HepG2 (cell line): ENCODE results near the gene PTPRD. TPM values are rescaled to one million over a fixed set of nuclear protein-coding genes. Genes with fewer than 3 reads are reported as not detected.

ENCODE experiments used
- ATAC-seq: fragments of 200-7000 bp; cut with Tn5 transposase; 3 replicates; pipeline ENCODE4 v1.9.1; 2020; ENCODE audit warnings: mild to moderate bottlenecking, moderate library complexity
- BruUV-seq: library from RNA; stranded (reverse); fragments of 400-500 nt; replicated peaks from 2 replicates; lab custom pipeline; 2021; lab: Mats Ljungman, UMichigan
- CTCF ChIA-PET: fragments of 300-600 bp; formaldehyde crosslinking; extraction: SDS; loops from one replicate; lab custom pipeline; 2021; ENCODE audit warnings: low total read pairs, inconsistent platforms, low intra/inter-chr PET ratio; lab: Yijun Ruan, JAX
- POLR2A ChIA-PET: fragments of 350-600 bp; sonication (Branson Sonifier 250); formaldehyde crosslinking; loops from one replicate; lab custom pipeline; 2020; ENCODE audit warnings: antibody characterized with exemption, inconsistent platforms; lab: Yijun Ruan, JAX
- DNase-seq: peaks from one replicate; pipeline ENCODE4 v3.0.0-alpha.2; 2015; ENCODE audit warnings: low spot score
- FAIRE-seq: peaks from 3 replicates; lab custom pipeline; 2011; peaks lifted over from hg19 to GRCh38; lab: Jason Lieb, UNC
- H2AFZ ChIP-seq: one replicate; pipeline ENCODE4 v1.6.1; 2011; ENCODE audit warnings: low read length, inconsistent platforms
- H3K27ac ChIP-seq: fragments of 300-600 bp; 3 replicates; pipeline ENCODE4 v1.8.0; 2011; ENCODE audit warnings: mixed run types, mild to moderate bottlenecking, mixed read lengths, low read length, inconsistent platforms; ENCODE audit not compliant: insufficient read depth; ENCODE audit errors: extremely low read length
- H3K27me3 ChIP-seq, 2 experiments: fragments of 200-600 bp in 1 of 2; 2 replicates in 1 of 2; 3 replicates in 1 of 2; pipeline versions ENCODE4 v1.6.0 to v1.8.0; 2011; ENCODE audit warnings: low read length in 2 of 2, mild to moderate bottlenecking in 2 of 2, moderate library complexity in 2 of 2, inconsistent platforms in 1 of 2; ENCODE audit not compliant: insufficient read depth in 2 of 2, control insufficient read depth in 1 of 2
- H3K36me3 ChIP-seq, 2 experiments: fragments of 200-600 bp in 1 of 2; replicated peaks in 1 of 2; 2 replicates in 1 of 2; 3 replicates in 1 of 2; pipeline versions ENCODE4 v1.5.1 to v1.8.0; 2011; ENCODE audit warnings: low read length in 2 of 2, inconsistent platforms in 1 of 2; ENCODE audit not compliant: insufficient read depth in 2 of 2, control insufficient read depth in 1 of 2
- H3K4me1 ChIP-seq: 2 replicates; pipeline ENCODE4 v1.5.1; 2012; ENCODE audit warnings: low read length, inconsistent platforms; ENCODE audit not compliant: insufficient read depth
- H3K4me2 ChIP-seq: 2 replicates; pipeline ENCODE4 v1.6.0; 2011; ENCODE audit warnings: low read depth, low read length, inconsistent platforms
- H3K4me3 ChIP-seq, 3 experiments: fragments of 200-600 bp in 1 of 3; sonication (generic), shearing (Covaris generic) in 1 of 3; replicated peaks in 1 of 3; 2 replicates each; pipeline ENCODE4 v1.5.1; 2011 to 2016; ENCODE audit warnings: low read length in 3 of 3, inconsistent platforms in 2 of 3, low read depth in 2 of 3, mild to moderate bottlenecking in 2 of 3, control low read depth in 1 of 3, mixed read lengths in 1 of 3; ENCODE audit not compliant: insufficient read depth in 1 of 3
- H3K79me2 ChIP-seq: one replicate; pipeline ENCODE4 v1.6.1; 2011; ENCODE audit warnings: low read length, inconsistent platforms; ENCODE audit not compliant: insufficient read depth
- H3K9ac ChIP-seq: 2 replicates; pipeline ENCODE4 v1.6.0; 2011; ENCODE audit warnings: mild to moderate bottlenecking, low read depth, low read length, inconsistent platforms; ENCODE audit not compliant: insufficient read depth
- H3K9me3 ChIP-seq: 2 replicates; pipeline ENCODE4 v1.5.1; 2012; ENCODE audit warnings: mild to moderate bottlenecking, low read length
- H4K20me1 ChIP-seq: 2 replicates; pipeline ENCODE4 v1.6.0; 2011; ENCODE audit warnings: inconsistent platforms, mild to moderate bottlenecking, low read length, moderate library complexity; ENCODE audit not compliant: insufficient read depth
- ISX ChIP-seq: sonication (generic); formaldehyde crosslinking; conservative IDR thresholded peaks from 2 replicates; pipeline ENCODE4 v1.5.0; 2020; ENCODE audit warnings: missing genetic modification reagents
- USF2 ChIP-seq, 2 experiments: sonication (generic) in 1 of 2; formaldehyde crosslinking in 1 of 2; IDR thresholded peaks; 2 replicates each; pipeline versions ENCODE4 v1.5.1 to v1.6.1; 2011 to 2020; ENCODE audit warnings: borderline replicate concordance in 1 of 2, low read depth in 1 of 2, low read length in 1 of 2, mild to moderate bottlenecking in 1 of 2, missing genetic modification reagents in 1 of 2, moderate library complexity in 1 of 2
- ZBTB1 ChIP-seq: sonication (generic); formaldehyde crosslinking; IDR thresholded peaks from 2 replicates; pipeline ENCODE4 v1.4.0; 2020; ENCODE audit warnings: missing genetic modification reagents, borderline replicate concordance
- ZNF207 ChIP-seq: fragments of 450-650 bp; IDR thresholded peaks from 2 replicates; pipeline ENCODE4 v1.6.1; 2016; ENCODE audit warnings: antibody characterized with exemption, borderline replicate concordance
- ZNF616 ChIP-seq: sonication (generic); formaldehyde crosslinking; IDR thresholded peaks from 2 replicates; pipeline ENCODE4 v1.5.0; 2020; ENCODE audit warnings: low read depth, mild to moderate bottlenecking, missing genetic modification reagents
- ZUFSP ChIP-seq: sonication (generic); formaldehyde crosslinking; IDR thresholded peaks from 2 replicates; pipeline ENCODE4 v1.9.0; 2021; ENCODE audit warnings: missing genetic modification reagents, mild to moderate bottlenecking, borderline replicate concordance
- WGBS: methylation state at CpG from one replicate; pipeline ENCODE4 v1.1.6; 2017; ENCODE audit warnings: low lambda C conversion rate; 5-methylcytosine and 5-hydroxymethylcytosine counted together
- in situ Hi-C: cut with HindIII; loops from 2 replicates; pipeline ENCODE4 v1.10.0; 2017; ENCODE audit warnings: low pct_unique_long_range_greater_than_20kb; ENCODE audit not compliant: extremely low pct_ligation_motif_present
- intact Hi-C: fragments of 100-400 bp; cut with micrococcal nuclease; formaldehyde crosslinking; loops from one replicate; pipeline ENCODE4 v1.10.0; 2022; ENCODE audit not compliant: unreplicated experiment
- polyA plus RNA-seq, 8 experiments: library from polyadenylated mRNA; depleted of rRNA in 3 of 8; stranded (reverse) in 7 of 8; unstranded in 1 of 8; fragments of >200 nt; fragmentation: Illumina TruSeq in 4 of 8; extraction: Trizol in 4 of 8; gene quantifications; 2 replicates each; pipeline versions ENCODE4 v1.2.1 to v1.2.3, GENCODE V29; 2011 to 2016; ENCODE audit warnings: low read depth in 4 of 8, missing spikeins in 1 of 8, mixed read lengths in 1 of 8; ENCODE audit not compliant: insufficient read depth in 1 of 8
- total RNA-seq, 5 experiments: library from RNA; depleted of rRNA; stranded (reverse); fragments of >200 nt; fragmentation: Illumina TruSeq; extraction: Trizol; gene quantifications; 2 replicates each; pipeline ENCODE4 v1.2.3, GENCODE V29; 2016; ENCODE audit warnings: low read depth in 1 of 5

The PTPRD gene
- total and polyA plus RNA-seq, 2 of the 13 experiments (the other 11 are each of a cell fraction or from before 2014, with no cell fraction given): 0.05 TPM; not detected in 1

DNA sequence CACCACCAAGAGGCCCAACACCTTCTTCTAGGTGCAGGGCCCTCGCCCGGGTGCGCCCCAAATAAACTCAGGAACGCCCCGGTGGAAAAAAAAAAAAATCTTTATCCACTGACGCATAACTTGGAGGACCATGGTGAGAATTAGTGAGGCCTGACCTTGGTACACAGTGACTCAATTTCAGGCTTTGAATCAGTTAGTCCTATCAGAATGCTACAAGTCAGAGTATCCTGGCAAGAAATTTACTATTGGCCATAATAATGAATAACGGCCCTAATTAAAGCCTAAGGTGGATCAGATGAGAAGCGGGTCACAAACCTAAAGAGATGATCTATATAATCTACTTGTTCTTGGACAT, 1899.0 kb downstream of the PTPRD start:
- 46% methylated on average over 5 of the region's 8 CpGs for WGBS
- no peak overlapping the region for H3K4me3 ChIP-seq
- no peak for DNase-seq
- TF ChIP-seq ZNF207 (no peak), ZUFSP (CRISPR knock-in tag) (no peak), ZBTB1 (no peak), USF2 (IDR thresholded peaks at IDR 0.05; ENCODE audit: low read depth, low read length) (no peak), USF2 (CRISPR knock-in tag; IDR thresholded peaks at IDR 0.05; ENCODE audit: borderline replicate concordance) (no peak), ISX (CRISPR knock-in tag) (no peak), ZNF616 (CRISPR knock-in tag) (no peak)
- ATAC-seq: no peak
- no peak overlapping the region for H3K4me2 ChIP-seq
- no peak overlapping the region for H3K27ac ChIP-seq
- H3K27me3 ChIP-seq: no peaks in the 10 kb centered on the region
- H3K9ac ChIP-seq: no peak overlapping the region
- no peaks in the 10 kb centered on the region for H4K20me1 ChIP-seq
- H3K79me2 ChIP-seq: no peaks in the 10 kb centered on the region
- FAIRE-seq: no peak
- intact Hi-C loops: no loop called here
- no TSS peak for BruUV-seq
- POLR2A ChIA-PET: no interaction called here
- in situ Hi-C loops: no loop called here
- H2AFZ ChIP-seq: no peak overlapping the region
- no peaks in the 10 kb centered on the region for H3K36me3 ChIP-seq
- H3K9me3 ChIP-seq: no peaks in the 10 kb centered on the region
- CTCF ChIA-PET: no interaction called here
- no peaks in the 10 kb centered on the region for H3K4me1 ChIP-seq
